HepG2 (cell line): ENCODE results near the gene FDXR.

Experiments used
- ARID2 ChIP-seq: sonication (generic); formaldehyde crosslinking; IDR thresholded peaks from 2 replicates; pipeline ENCODE4 v1.8.1; 2022; ENCODE audit warnings: mild to moderate bottlenecking, missing genetic modification reagents, borderline replicate concordance
- EHMT2 ChIP-seq: fragments of 200-600 bp; sonication (generic); IDR thresholded peaks from 2 replicates; pipeline ENCODE4 v1.7.0; 2017; ENCODE audit warnings: antibody characterized with exemption, low read depth, low read length, borderline replicate concordance
- EZH2 ChIP-seq: conservative IDR thresholded peaks from 2 replicates; pipeline ENCODE4 v1.6.1; 2012; ENCODE audit warnings: mild to moderate bottlenecking, low read depth, low read length, moderate library complexity
- FOXM1 ChIP-seq: sonication (generic); formaldehyde crosslinking; IDR thresholded peaks from 2 replicates; pipeline ENCODE4 v1.5.0; 2020; ENCODE audit warnings: missing genetic modification reagents
- HOXA3 ChIP-seq: sonication (generic); formaldehyde crosslinking; IDR thresholded peaks from 2 replicates; pipeline ENCODE4 v1.5.0; 2020; ENCODE audit warnings: missing genetic modification reagents
- REXO4 ChIP-seq: sonication (generic); formaldehyde crosslinking; IDR thresholded peaks from 2 replicates; pipeline ENCODE4 v1.8.0; 2022; ENCODE audit warnings: missing genetic modification reagents, mild to moderate bottlenecking, borderline replicate concordance
- THAP11 ChIP-seq: IDR thresholded peaks from 2 replicates; pipeline ENCODE4 v1.6.1; 2016; ENCODE audit warnings: missing biosample characterization, missing genetic modification reagents
- ZFX ChIP-seq: sonication (generic); formaldehyde crosslinking; IDR thresholded peaks from 2 replicates; pipeline ENCODE4 v1.4.0; 2020; ENCODE audit warnings: mild to moderate bottlenecking, low read depth, missing genetic modification reagents, moderate library complexity
- TF ChIP-seq, protein P1 (sequence below): sonication (generic); formaldehyde crosslinking; IDR thresholded peaks from 2 replicates; pipeline ENCODE4 v1.4.0; 2020; ENCODE audit warnings: missing genetic modification reagents
- TF ChIP-seq, protein P2 (sequence below): sonication (generic); formaldehyde crosslinking; IDR thresholded peaks from 2 replicates; pipeline ENCODE4 v1.4.0; 2020; ENCODE audit warnings: missing genetic modification reagents
- TF ChIP-seq, protein P3 (sequence below): sonication (generic); formaldehyde crosslinking; IDR thresholded peaks from 2 replicates; pipeline ENCODE4 v1.4.0; 2020; ENCODE audit warnings: missing genetic modification reagents, borderline replicate concordance
- TF ChIP-seq, protein P4 (sequence below): sonication (generic); formaldehyde crosslinking; IDR thresholded peaks from 2 replicates; pipeline ENCODE4 v1.5.0; 2020; ENCODE audit warnings: mild to moderate bottlenecking, missing genetic modification reagents, moderate library complexity

DNA sequence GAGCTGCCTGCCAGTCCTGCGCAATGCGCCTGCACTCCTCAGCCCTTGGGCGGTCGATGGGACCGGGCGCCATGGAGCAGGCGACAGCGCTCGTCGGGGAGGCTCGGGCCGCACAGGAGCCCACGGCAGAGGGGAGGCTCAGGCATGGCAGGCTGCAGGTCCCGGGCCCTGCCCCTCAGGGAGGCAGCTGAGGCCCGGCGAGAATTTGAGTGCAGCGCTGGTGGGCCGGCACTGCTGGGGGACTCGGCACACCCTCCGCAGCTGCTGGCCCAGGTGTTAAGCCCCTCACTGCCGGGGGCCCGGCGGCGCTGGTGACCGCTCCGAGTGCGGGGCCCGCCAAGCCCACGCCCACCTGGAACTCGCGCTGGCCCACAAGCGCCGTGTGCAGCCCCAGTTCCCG lies 34.2 kb upstream of the FDXR start:
- TF ChIP-seq REXO4 (CRISPR knock-in tag) (no peak), ZFX (CRISPR knock-in tag) (no peak), HOXA3 (CRISPR knock-in tag) (no peak), FOXM1 (no peak), EZH2 (no peak), EHMT2 (no peak), THAP11 (no peak), ARID2 (CRISPR knock-in tag) (no peak)
- TF ChIP-seq, protein P1, sequence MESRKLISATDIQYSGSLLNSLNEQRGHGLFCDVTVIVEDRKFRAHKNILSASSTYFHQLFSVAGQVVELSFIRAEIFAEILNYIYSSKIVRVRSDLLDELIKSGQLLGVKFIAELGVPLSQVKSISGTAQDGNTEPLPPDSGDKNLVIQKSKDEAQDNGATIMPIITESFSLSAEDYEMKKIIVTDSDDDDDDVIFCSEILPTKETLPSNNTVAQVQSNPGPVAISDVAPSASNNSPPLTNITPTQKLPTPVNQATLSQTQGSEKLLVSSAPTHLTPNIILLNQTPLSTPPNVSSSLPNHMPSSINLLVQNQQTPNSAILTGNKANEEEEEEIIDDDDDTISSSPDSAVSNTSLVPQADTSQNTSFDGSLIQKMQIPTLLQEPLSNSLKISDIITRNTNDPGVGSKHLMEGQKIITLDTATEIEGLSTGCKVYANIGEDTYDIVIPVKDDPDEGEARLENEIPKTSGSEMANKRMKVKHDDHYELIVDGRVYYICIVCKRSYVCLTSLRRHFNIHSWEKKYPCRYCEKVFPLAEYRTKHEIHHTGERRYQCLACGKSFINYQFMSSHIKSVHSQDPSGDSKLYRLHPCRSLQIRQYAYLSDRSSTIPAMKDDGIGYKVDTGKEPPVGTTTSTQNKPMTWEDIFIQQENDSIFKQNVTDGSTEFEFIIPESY (CRISPR knock-in tag): no peak
- TF ChIP-seq, protein P2, sequence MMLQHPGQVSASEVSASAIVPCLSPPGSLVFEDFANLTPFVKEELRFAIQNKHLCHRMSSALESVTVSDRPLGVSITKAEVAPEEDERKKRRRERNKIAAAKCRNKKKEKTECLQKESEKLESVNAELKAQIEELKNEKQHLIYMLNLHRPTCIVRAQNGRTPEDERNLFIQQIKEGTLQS: no peak
- TF ChIP-seq, protein P3, sequence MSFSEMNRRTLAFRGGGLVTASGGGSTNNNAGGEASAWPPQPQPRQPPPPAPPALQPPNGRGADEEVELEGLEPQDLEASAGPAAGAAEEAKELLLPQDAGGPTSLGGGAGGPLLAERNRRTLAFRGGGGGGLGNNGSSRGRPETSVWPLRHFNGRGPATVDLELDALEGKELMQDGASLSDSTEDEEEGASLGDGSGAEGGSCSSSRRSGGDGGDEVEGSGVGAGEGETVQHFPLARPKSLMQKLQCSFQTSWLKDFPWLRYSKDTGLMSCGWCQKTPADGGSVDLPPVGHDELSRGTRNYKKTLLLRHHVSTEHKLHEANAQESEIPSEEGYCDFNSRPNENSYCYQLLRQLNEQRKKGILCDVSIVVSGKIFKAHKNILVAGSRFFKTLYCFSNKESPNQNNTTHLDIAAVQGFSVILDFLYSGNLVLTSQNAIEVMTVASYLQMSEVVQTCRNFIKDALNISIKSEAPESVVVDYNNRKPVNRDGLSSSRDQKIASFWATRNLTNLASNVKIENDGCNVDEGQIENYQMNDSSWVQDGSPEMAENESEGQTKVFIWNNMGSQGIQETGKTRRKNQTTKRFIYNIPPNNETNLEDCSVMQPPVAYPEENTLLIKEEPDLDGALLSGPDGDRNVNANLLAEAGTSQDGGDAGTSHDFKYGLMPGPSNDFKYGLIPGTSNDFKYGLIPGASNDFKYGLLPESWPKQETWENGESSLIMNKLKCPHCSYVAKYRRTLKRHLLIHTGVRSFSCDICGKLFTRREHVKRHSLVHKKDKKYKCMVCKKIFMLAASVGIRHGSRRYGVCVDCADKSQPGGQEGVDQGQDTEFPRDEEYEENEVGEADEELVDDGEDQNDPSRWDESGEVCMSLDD (CRISPR knock-in tag): no peak
- TF ChIP-seq, protein P4, sequence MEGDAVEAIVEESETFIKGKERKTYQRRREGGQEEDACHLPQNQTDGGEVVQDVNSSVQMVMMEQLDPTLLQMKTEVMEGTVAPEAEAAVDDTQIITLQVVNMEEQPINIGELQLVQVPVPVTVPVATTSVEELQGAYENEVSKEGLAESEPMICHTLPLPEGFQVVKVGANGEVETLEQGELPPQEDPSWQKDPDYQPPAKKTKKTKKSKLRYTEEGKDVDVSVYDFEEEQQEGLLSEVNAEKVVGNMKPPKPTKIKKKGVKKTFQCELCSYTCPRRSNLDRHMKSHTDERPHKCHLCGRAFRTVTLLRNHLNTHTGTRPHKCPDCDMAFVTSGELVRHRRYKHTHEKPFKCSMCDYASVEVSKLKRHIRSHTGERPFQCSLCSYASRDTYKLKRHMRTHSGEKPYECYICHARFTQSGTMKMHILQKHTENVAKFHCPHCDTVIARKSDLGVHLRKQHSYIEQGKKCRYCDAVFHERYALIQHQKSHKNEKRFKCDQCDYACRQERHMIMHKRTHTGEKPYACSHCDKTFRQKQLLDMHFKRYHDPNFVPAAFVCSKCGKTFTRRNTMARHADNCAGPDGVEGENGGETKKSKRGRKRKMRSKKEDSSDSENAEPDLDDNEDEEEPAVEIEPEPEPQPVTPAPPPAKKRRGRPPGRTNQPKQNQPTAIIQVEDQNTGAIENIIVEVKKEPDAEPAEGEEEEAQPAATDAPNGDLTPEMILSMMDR (CRISPR knock-in tag): no peak
